GM13977 (cell line): ENCODE results near the gene CEMIP.

Source experiments
- DNase-seq: peaks from one replicate; pipeline ENCODE4 v3.0.0; 2012; ENCODE audit warnings: low spot score
- in situ Hi-C: fragments of 300-500 bp; cut with MboI; formaldehyde crosslinking; loops from one replicate; pipeline ENCODE4 v1.12.0; 2022; ENCODE audit warnings: low sequenced_read_pairs, low pct_unique_long_range_greater_than_20kb, mixed read lengths, inconsistent platforms; ENCODE audit not compliant: unreplicated experiment
- TF ChIP-seq, protein P1 (sequence below): IDR thresholded peaks from 2 replicates; pipeline ENCODE4 v1.5.1; 2012; ENCODE audit warnings: mild to moderate bottlenecking, control low read depth; ENCODE audit not compliant: insufficient read depth; ENCODE audit errors: extremely low read depth, missing control alignments

The CEMIP gene

DNA sequence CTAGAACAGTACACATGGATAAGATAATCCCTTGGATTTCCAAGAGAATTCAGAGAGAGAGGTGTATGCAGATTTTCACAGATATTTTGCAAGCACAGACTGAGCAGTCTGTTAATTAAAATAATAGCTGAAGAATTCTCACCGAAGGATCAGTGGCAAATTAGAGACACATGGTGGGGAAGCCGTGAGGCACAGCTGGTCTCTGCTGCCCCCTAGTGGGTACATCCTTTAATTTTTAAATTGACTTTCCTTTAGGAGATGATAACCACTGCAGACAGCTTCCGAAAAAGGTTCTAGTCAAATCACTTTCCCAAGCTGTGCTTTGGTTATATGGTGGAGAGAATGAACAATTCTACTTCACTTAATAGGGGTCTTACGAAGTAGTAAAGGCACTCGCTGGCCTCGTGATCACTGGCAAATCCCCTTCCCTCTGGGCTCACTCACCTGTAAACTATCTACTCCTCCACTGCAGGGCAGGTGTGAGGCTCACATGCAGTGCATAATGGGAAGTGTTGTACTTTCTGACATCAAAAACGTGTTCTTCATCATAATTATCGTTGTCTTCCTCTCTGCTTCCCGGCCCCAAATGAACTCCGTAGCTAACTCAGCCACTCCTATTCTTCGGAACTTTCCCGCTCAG is 191.0 kb downstream of the CEMIP start:
- in situ Hi-C loops = loop anchor here (10.0 kb wide), 1 partner anchor 515 kb away; no protein-coding TSS in a partner anchor
- TF ChIP-seq, protein P1, sequence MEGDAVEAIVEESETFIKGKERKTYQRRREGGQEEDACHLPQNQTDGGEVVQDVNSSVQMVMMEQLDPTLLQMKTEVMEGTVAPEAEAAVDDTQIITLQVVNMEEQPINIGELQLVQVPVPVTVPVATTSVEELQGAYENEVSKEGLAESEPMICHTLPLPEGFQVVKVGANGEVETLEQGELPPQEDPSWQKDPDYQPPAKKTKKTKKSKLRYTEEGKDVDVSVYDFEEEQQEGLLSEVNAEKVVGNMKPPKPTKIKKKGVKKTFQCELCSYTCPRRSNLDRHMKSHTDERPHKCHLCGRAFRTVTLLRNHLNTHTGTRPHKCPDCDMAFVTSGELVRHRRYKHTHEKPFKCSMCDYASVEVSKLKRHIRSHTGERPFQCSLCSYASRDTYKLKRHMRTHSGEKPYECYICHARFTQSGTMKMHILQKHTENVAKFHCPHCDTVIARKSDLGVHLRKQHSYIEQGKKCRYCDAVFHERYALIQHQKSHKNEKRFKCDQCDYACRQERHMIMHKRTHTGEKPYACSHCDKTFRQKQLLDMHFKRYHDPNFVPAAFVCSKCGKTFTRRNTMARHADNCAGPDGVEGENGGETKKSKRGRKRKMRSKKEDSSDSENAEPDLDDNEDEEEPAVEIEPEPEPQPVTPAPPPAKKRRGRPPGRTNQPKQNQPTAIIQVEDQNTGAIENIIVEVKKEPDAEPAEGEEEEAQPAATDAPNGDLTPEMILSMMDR = peak; percentile 79
- DNase-seq = peak; percentile 57

DNA sequence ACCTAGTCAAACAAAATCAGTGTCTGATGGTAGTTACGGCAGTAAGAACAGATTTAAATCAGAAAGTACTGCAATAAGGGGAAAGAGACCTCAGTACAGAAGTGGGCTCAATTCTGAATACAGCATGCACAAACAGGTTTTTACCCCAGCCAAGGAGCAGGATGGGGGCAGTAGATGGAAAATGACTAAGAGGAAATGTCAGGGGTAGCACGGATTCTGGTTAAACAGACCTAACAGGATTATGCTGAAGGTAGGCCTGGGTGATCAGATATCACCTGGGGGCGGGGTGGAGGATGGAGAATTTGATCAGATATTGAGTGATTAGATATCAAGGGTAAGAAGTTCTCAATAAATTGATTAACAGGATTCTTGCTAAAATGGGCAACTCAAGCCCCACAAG is 191.5 kb downstream of the CEMIP start:
- TF ChIP-seq, protein P1 = no peak
- in situ Hi-C loops = loop anchor here (10.0 kb wide), 1 partner anchor 516 kb away; no protein-coding TSS in a partner anchor
- DNase-seq = no peak

DNA sequence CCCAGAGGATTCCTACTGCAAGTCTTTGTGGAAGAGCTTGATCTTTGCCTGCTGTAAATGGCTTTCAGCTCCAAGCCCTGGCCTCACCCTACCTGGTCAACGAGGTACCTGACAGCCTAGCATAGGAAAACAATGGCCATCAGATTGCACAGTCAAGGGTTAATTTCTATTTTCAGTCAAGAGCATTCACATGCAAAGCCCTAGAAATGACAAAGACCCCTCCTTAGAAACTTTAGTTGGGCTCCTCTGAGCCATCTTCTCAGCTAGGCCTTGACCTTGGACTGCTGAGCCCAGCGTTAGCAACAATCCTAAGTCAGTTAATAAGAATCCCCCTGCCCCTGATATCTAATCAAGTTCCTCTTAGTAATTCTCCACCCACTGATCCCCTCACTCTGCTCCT is 192.0 kb downstream of the CEMIP start:
- TF ChIP-seq, protein P1 = no peak
- in situ Hi-C loops = loop anchor here (10.0 kb wide), 1 partner anchor 516 kb away; no protein-coding TSS in a partner anchor
- no peak for DNase-seq

- in situ Hi-C loops = loop anchor here (10.0 kb wide), 1 partner anchor 517 kb away; no protein-coding TSS in a partner anchor
- DNase-seq = no peak
- TF ChIP-seq, protein P1 = no peak
These were observed 193.1 kb downstream of the CEMIP start for GRCh38 chr15:80972276-80972675.

- in situ Hi-C loops = loop anchor here (10.0 to 25.0 kb wide), 2 partner anchors 312 to 520 kb away; no protein-coding TSS in a partner anchor
- TF ChIP-seq, protein P1 = no peak
- no peak for DNase-seq
These were observed 195.7 kb downstream of the CEMIP start for GRCh38 chr15:80974914-80975313.

DNA sequence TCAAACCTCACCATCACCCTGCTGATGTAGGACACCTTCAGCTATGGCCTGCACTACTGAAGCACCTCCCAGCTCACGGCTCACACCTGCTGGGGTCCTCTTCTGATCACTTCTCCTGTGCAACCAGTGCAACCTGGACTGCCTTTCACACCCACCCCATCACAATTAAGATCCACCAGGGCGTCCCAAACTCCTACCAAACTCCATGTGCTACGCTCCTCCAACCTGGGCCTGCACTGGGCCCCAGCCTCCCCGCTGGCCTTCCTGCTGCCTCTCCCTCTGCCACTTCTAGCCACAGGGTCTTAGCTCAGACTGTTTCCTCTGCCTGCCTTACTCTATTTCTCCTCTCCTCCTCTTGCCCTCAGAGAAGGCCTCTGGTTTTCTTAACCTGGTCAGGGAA is 197.7 kb downstream of the CEMIP start:
- no peak for DNase-seq
- in situ Hi-C loops = loop anchor here (10.0 to 25.0 kb wide), 2 partner anchors 310 to 522 kb away; no protein-coding TSS in a partner anchor
- TF ChIP-seq, protein P1 = no peak

GRCh38 chr15:80977627-80978036 is 198.5 kb downstream of the CEMIP start:
- TF ChIP-seq, protein P1 = peak; percentile 46
- no peak for DNase-seq
- in situ Hi-C loops = loop anchor here (10.0 to 25.0 kb wide), 2 partner anchors 310 to 523 kb away; no protein-coding TSS in a partner anchor
